Cardiac muscle cell (in vitro differentiated cells and primary cell): ENCODE data around the gene PCGF3. TPM values are rescaled to one million over a fixed set of nuclear protein-coding genes. Genes with fewer than 3 reads are reported as not detected.

Source experiments
- DNase-seq, 2 donors: peaks; one replicate each; pipeline versions ENCODE4 v3.0.0 to v3.0.0-alpha.2; 2010 to 2017; ENCODE audit warnings: low read depth in 1 of 2, low spot score in 1 of 2
- H3K27ac ChIP-seq: fragments of 200-600 bp; sonication (generic); 2 replicates; pipeline ENCODE4 v1.5.1; 2016
- H3K27me3 ChIP-seq: fragments of 200-600 bp; sonication (generic); 2 replicates; pipeline ENCODE4 v1.6.0; 2016; ENCODE audit warnings: control low read depth
- H3K36me3 ChIP-seq: fragments of 200-600 bp; sonication (generic); 2 replicates; pipeline ENCODE4 v1.5.1; 2016; ENCODE audit warnings: control low read depth
- H3K4me1 ChIP-seq: fragments of 200-600 bp; sonication (generic); 2 replicates; pipeline ENCODE4 v1.8.1; 2017; ENCODE audit warnings: low read depth, mild to moderate bottlenecking, mixed run types
- H3K4me3 ChIP-seq: fragments of 200-600 bp; sonication (generic); 2 replicates; pipeline ENCODE4 v1.5.1; 2016; ENCODE audit warnings: mild to moderate bottlenecking
- H3K9me3 ChIP-seq: fragments of 200-600 bp; sonication (generic); 2 replicates; pipeline ENCODE4 v1.5.1; 2017; ENCODE audit warnings: low read depth, mild to moderate bottlenecking, control low read depth
- CTCF ChIP-seq: IDR thresholded peaks from 2 replicates; pipeline ENCODE4 v1.5.1; 2012; ENCODE audit warnings: low read depth, mild to moderate bottlenecking, low read length
- polyA plus RNA-seq: library from polyadenylated mRNA; unstranded; fragments of >200 nt; fragmentation: Nextera tagmentation; extraction: Ambion mirVana; gene quantifications from 2 replicates; pipeline ENCODE4 v1.2.1, GENCODE V29; 2016
- total RNA-seq: library from RNA; depleted of rRNA; stranded (reverse); fragments of >200 nt; gene quantifications from 2 replicates; pipeline ENCODE4 v1.2.3, GENCODE V29; 2016

PCGF3 gene
- total and polyA plus RNA-seq, 2 experiments from 2014 or later: 32.8 to 118 TPM

- Histone ChIP-seq H3K27me3 (peaks cover 28% of the 10 kb centered on the region), H3K4me3 (peak overlapping the region; percentile 94), H3K27ac (peak overlapping the region; percentile 99), H3K4me1 (peaks cover 18% of the 10 kb centered on the region), H3K9me3 (no peaks in the 10 kb centered on the region), H3K36me3 (peaks cover 12% of the 10 kb centered on the region)
- TF ChIP-seq CTCF: no peak
- DNase-seq: peak; percentile 99 to 100
Observed at GRCh38 chr4:781493-782216, 76.0 kb downstream of the PCGF3 start.

- no peak for TF ChIP-seq CTCF
- Histone ChIP-seq H3K4me1 (peaks cover 18% of the 10 kb centered on the region), H3K4me3 (no peak overlapping the region), H3K27ac (no peak overlapping the region), H3K27me3 (peaks cover 57% of the 10 kb centered on the region), H3K36me3 (peaks cover under 1% of the 10 kb centered on the region), H3K9me3 (no peaks in the 10 kb centered on the region)
- DNase-seq: no peak
Observed at GRCh38 chr4:784401-785331, 79.0 kb downstream of the PCGF3 start.

- no peaks in the 10 kb centered on the region for H3K9me3 ChIP-seq
- H3K27ac ChIP-seq: no peak overlapping the region
- peaks cover 12% of the 10 kb centered on the region for H3K4me1 ChIP-seq
- no peaks in the 10 kb centered on the region for H3K36me3 ChIP-seq
- peak overlapping the region; percentile 17 for H3K4me3 ChIP-seq
- peaks cover 61% of the 10 kb centered on the region for H3K27me3 ChIP-seq
- TF ChIP-seq CTCF: no peak
- DNase-seq: no peak
Observed at GRCh38 chr4:785332-786073, 79.9 kb downstream of the PCGF3 start.

GRCh38 chr4:786074-786741 lies 80.6 kb downstream of the PCGF3 start:
- H3K27ac ChIP-seq: no peak overlapping the region
- DNase-seq: no peak
- peak overlapping the region; percentile 17 for H3K4me3 ChIP-seq
- TF ChIP-seq CTCF: no peak
- no peaks in the 10 kb centered on the region for H3K36me3 ChIP-seq
- no peaks in the 10 kb centered on the region for H3K9me3 ChIP-seq
- peaks cover 65% of the 10 kb centered on the region for H3K27me3 ChIP-seq
- H3K4me1 ChIP-seq: peaks cover 11% of the 10 kb centered on the region

DNA sequence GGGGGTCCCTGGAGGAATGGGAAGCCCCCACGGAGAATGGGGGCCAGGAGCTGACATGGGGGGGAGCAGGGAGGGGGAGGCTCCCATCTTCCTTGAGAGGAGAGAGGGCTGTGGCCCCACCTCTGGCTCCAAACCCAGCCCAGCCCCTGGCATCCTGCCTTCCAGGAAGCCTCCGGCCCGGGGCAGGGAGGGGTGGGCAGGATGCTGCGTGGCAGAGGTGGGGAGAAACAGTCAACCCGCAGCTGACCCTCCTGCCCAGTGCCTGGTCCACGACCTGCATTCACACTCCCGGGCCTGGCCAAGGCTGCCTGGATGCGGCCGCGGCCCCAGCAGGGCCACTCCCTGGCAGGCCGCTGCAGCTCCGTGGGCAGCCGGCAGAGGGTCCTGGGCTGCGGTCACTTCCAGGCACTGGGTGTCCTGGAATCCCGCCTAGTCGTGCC lies 81.2 kb downstream of the PCGF3 start:
- H3K4me1 ChIP-seq: peaks cover 11% of the 10 kb centered on the region
- peaks cover 72% of the 10 kb centered on the region for H3K27me3 ChIP-seq

More for the DNA sequence above, 81.2 kb downstream of the PCGF3 start:
- Histone ChIP-seq H3K27ac (no peak overlapping the region), H3K4me3 (no peak overlapping the region), H3K9me3 (no peaks in the 10 kb centered on the region), H3K36me3 (no peaks in the 10 kb centered on the region)
- DNase-seq: no peak
- peak; percentile 20 for TF ChIP-seq CTCF
